PFSK-1 (cell line): Measurements from ENCODE around the gene HECTD4.

ENCODE experiments used
- POLR2AphosphoS5 ChIP-seq: IDR thresholded peaks from 2 replicates; pipeline ENCODE4 v1.6.1; 2012; ENCODE audit warnings: low read depth, mild to moderate bottlenecking, control low read depth, low read length, moderate library complexity
- REST ChIP-seq, 2 experiments: IDR thresholded peaks; 2 replicates each; pipeline versions ENCODE4 v1.6.1 to v1.8.0; 2011 to 2012; ENCODE audit warnings: low read depth in 2 of 2, low read length in 2 of 2, control low read depth in 1 of 2, inconsistent platforms in 1 of 2, mild to moderate bottlenecking in 1 of 2, moderate library complexity in 1 of 2; ENCODE audit not compliant: insufficient read depth in 1 of 2
- SIN3A ChIP-seq: IDR thresholded peaks from 2 replicates; pipeline ENCODE4 v1.6.1; 2012; ENCODE audit warnings: mild to moderate bottlenecking, low read length, moderate library complexity, borderline replicate concordance; ENCODE audit not compliant: insufficient read depth
- TAF1 ChIP-seq: IDR thresholded peaks from 2 replicates; pipeline ENCODE4 v1.6.1; 2012; ENCODE audit warnings: low read length, control low read depth, borderline replicate concordance; ENCODE audit not compliant: insufficient read depth

GRCh38 chr12:112217647-112218046, 164.6 kb downstream of the HECTD4 start:
- TF ChIP-seq REST (IDR thresholded peaks at IDR 0.05; ENCODE audit: insufficient read depth in 1 of 2, low read depth in 2 of 2, low read length in 2 of 2) (no peak), POLR2AphosphoS5 (no peak), TAF1 (no peak), SIN3A (no peak)
